Kidney (tissue), 14 donors: Measurements from ENCODE around the gene CCDC141. TPM values are rescaled to one million over a fixed set of nuclear protein-coding genes. Genes with fewer than 3 reads are reported as not detected.

ENCODE experiments used
- DNase-seq, 5 donors: peaks; one replicate each; pipeline ENCODE4 v3.0.0-alpha.2; 2013 to 2020
- FAIRE-seq: peaks from 2 replicates; lab custom pipeline; 2012; peaks lifted over from hg19 to GRCh38; lab: Jason Lieb, UNC
- H3K27ac ChIP-seq, 2 donors: one replicate each; pipeline ENCODE4 v1.7.0; 2013; ENCODE audit warnings: low read depth in 2 of 2, low read length in 2 of 2, inconsistent platforms in 1 of 2
- H3K27me3 ChIP-seq: one replicate; pipeline ENCODE4 v1.7.1; 2013; ENCODE audit warnings: low read length, inconsistent platforms; ENCODE audit not compliant: control insufficient read depth, insufficient read depth
- H3K36me3 ChIP-seq, 3 donors: one replicate each; pipeline versions ENCODE4 v1.7.0 to v1.7.1; 2013; ENCODE audit warnings: low read length in 3 of 3, control low read depth in 1 of 3, inconsistent platforms in 1 of 3; ENCODE audit not compliant: insufficient read depth in 3 of 3, control insufficient read depth in 2 of 3
- H3K4me1 ChIP-seq, 3 donors: one replicate each; pipeline versions ENCODE4 v1.7.0 to v1.7.1; 2013; ENCODE audit warnings: low read length in 3 of 3, inconsistent platforms in 1 of 3, low read depth in 1 of 3; ENCODE audit not compliant: control insufficient read depth in 2 of 3, insufficient read depth in 2 of 3
- H3K4me3 ChIP-seq, 3 donors: one replicate each; pipeline versions ENCODE4 v1.7.0 to v1.8.1; 2013; ENCODE audit warnings: low read length in 3 of 3, control low read depth in 1 of 3, inconsistent platforms in 1 of 3
- H3K9ac ChIP-seq, 3 donors: one replicate each; pipeline versions ENCODE4 v1.7.0 to v1.7.1; 2013; ENCODE audit warnings: low read length in 3 of 3, control low read depth in 1 of 3, inconsistent platforms in 1 of 3
- H3K9me3 ChIP-seq, 3 donors: one replicate each; pipeline versions ENCODE4 v1.7.0 to v1.7.1; 2013; ENCODE audit warnings: low read length in 3 of 3, control low read depth in 1 of 3, inconsistent platforms in 1 of 3; ENCODE audit not compliant: control insufficient read depth in 2 of 3, insufficient read depth in 1 of 3
- CTCF ChIP-seq: IDR thresholded peaks from 3 replicates; pipeline ENCODE4 v1.5.1; 2012; ENCODE audit warnings: mild to moderate bottlenecking, moderate library complexity, borderline replicate concordance; ENCODE audit not compliant: insufficient read depth; ENCODE audit errors: extremely low read depth
- intact Hi-C: fragments of 100-400 bp; cut with DNase I; formaldehyde crosslinking; loops from one replicate; pipeline ENCODE4 v1.11.1; 2022
- polyA plus RNA-seq: library from polyadenylated mRNA; stranded (reverse); fragments of 350-450 nt; fragmentation: Illumina TruSeq; extraction: RNeasy Lipid Tissue Mini Kit (QIAGEN cat#74804); gene quantifications from one replicate; pipeline ENCODE4 v1.2.3, GENCODE V29; 2014; ENCODE audit warnings: low read depth, low replicate concordance; ENCODE audit not compliant: insufficient read depth
- total RNA-seq: library from RNA; stranded (reverse); fragmentation: NEBNext Ultra II Directional; extraction: Animal tissue kit (Norgen Biotek cat#: 25700); gene quantifications from one replicate; pipeline ENCODE4 v1.2.1, GENCODE V29; 2021
- donor health status: control.
- donor health status: control.
- donor health status: control.
- donor health status: control.
- donor health status: control.
- donor health status: DM: yes; HTN: yes; CAD: no.
- donor health status: Normal renal cell carcinoma (clear cell type).

The CCDC141 gene
- total and polyA plus RNA-seq, 2 donors from 2014 or later = 3.0 TPM; not detected in 1

GRCh38 chr2:178796079-178796677 is 253.8 kb downstream of the CCDC141 start:
- peak; percentile 13 for FAIRE-seq
- intact Hi-C loops = loop anchor here (10.0 kb wide), 1 partner anchor 119 kb away; no protein-coding TSS in a partner anchor
- Histone ChIP-seq H3K36me3 (no peaks in the 10 kb centered on the region), H3K4me1 (no peaks in the 10 kb centered on the region), H3K4me3 (no peak overlapping the region), H3K27ac (no peak overlapping the region), H3K9me3 (no peaks in the 10 kb centered on the region), H3K9ac (no peak overlapping the region), H3K27me3 (no peaks in the 10 kb centered on the region)
- DNase-seq = peak in 2 of 5 donors; percentile 33 to 55
- peak; percentile 28 for TF ChIP-seq CTCF

- Histone ChIP-seq H3K9me3 (no peaks in the 10 kb centered on the region), H3K9ac (no peak overlapping the region), H3K27ac (no peak overlapping the region), H3K4me1 (no peaks in the 10 kb centered on the region), H3K4me3 (no peak overlapping the region), H3K27me3 (no peaks in the 10 kb centered on the region), H3K36me3 (no peaks in the 10 kb centered on the region)
- intact Hi-C loops = no loop called here
- DNase-seq (no peak), FAIRE-seq (no peak)
- no peak for TF ChIP-seq CTCF
Observed at GRCh38 chr2:178787934-178788333, 262.0 kb downstream of the CCDC141 start.

GRCh38 chr2:178787155-178787554 is 262.8 kb downstream of the CCDC141 start:
- intact Hi-C loops = no loop called here
- Histone ChIP-seq H3K27ac (no peak overlapping the region), H3K27me3 (no peaks in the 10 kb centered on the region), H3K4me3 (no peak overlapping the region), H3K9ac (no peak overlapping the region), H3K9me3 (no peaks in the 10 kb centered on the region), H3K4me1 (no peaks in the 10 kb centered on the region), H3K36me3 (no peaks in the 10 kb centered on the region)
- no peak for TF ChIP-seq CTCF
- FAIRE-seq (no peak), DNase-seq (no peak)

GRCh38 chr2:178783889-178784288 is 266.0 kb downstream of the CCDC141 start:
- intact Hi-C loops = no loop called here
- Histone ChIP-seq H3K4me3 (no peak overlapping the region), H3K36me3 (no peaks in the 10 kb centered on the region), H3K27me3 (no peaks in the 10 kb centered on the region), H3K9me3 (no peaks in the 10 kb centered on the region), H3K27ac (no peak overlapping the region), H3K9ac (no peak overlapping the region), H3K4me1 (no peaks in the 10 kb centered on the region)
- no peak for FAIRE-seq
- DNase-seq = no peak
- TF ChIP-seq CTCF = no peak
